Stimulated activated CD8-positive, alpha-beta memory T cell treated with anti-CD3 and anti-CD28 coated beads, Interleukin-7, amount 100 ng/mL, for 4 hours (primary cell): ENCODE data around the gene NHLRC4.

Source experiments
- DNase-seq, 2 donors: peaks; one replicate each; pipeline ENCODE4 v3.0.0-alpha.2; 2020; ENCODE audit warnings: low read depth in 2 of 2

NHLRC4 gene

DNA sequence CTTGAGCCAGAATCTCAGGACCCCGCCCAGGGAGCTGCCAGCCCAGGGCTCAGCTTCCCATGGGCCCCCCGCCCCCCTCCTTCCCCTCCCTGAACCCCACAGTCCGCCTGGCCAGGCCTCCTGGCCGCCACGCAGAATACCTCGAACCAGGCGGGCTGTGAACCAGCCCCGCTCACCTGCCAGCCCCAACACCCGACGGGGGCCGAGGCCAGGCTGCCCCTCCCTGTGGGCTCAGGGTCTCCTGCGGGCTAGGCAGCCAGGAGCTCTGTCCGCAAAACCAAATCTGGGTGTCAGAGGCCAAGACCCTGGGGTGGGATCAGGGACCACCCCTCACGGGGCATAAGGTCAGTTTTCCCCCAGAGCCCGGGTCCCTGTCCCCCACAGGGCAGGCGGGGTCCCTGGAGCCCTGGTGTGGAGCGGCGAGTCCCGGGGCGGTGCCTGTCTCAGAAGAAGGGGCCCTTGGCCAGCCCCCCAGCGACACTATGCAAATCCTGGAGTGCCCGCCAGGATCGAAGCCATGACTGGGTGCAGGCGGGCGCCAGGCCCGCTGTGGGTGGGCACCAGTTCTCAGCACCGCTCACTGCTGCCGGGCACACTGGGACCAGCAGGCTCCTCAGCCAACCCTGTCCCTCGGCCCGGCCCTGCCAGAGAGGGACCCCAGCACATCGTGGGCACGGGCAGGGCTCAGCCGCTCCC, 13.1 kb upstream of the NHLRC4 start:
- no peak for DNase-seq

DNA sequence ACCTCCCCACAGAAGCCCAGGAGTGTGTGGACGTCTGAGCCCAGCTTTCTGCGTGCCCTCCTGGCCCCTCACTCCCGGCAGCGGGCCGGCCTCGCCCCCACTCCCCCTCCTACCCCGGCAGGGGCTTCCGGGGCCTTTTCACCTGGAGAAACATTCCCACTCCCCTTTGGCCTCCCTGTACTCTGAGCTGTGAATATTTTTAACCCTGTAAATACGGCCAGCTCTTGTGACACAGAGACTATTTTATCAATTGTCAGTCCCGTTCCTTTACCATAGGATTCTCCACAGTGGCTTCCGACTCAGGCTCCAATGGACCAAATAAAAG, 12.5 kb upstream of the NHLRC4 start:
- no peak for DNase-seq

DNA sequence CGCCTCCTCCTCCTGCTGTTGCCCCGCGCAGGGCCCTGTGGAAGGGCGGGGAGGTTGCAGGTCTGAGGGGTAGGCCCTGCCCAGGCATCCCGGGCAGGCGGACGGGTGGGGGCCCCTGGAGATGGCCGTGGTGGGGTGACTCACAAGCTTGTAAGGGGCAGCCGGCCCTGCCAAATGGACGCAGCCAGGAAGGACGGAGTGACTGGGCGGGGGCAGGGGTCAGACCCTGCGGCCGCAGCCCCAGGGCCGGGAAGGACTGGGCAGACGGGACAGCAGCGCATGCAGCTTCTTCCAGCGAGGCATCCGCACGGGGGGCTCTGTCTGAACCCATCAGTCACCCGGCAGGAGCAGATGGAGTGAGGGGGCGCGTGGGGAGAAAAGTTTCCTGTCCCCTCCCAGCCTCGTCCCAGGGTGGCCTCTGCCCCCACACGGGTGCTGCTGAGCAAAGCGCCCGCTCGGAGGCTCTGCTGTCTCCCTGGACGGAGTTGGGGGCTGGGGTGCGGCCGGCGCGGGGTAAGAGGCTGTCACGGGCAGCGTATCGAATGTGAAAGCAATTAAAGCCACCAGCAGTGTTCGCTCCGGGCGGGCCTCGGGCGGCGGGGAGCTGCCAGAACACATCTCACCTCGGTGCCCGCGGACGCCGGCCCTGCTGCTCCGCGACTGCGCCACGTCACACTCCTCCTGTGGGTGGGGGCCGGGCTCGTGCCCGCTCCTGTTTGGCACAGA, 12.0 kb upstream of the NHLRC4 start:
- no peak for DNase-seq

DNA sequence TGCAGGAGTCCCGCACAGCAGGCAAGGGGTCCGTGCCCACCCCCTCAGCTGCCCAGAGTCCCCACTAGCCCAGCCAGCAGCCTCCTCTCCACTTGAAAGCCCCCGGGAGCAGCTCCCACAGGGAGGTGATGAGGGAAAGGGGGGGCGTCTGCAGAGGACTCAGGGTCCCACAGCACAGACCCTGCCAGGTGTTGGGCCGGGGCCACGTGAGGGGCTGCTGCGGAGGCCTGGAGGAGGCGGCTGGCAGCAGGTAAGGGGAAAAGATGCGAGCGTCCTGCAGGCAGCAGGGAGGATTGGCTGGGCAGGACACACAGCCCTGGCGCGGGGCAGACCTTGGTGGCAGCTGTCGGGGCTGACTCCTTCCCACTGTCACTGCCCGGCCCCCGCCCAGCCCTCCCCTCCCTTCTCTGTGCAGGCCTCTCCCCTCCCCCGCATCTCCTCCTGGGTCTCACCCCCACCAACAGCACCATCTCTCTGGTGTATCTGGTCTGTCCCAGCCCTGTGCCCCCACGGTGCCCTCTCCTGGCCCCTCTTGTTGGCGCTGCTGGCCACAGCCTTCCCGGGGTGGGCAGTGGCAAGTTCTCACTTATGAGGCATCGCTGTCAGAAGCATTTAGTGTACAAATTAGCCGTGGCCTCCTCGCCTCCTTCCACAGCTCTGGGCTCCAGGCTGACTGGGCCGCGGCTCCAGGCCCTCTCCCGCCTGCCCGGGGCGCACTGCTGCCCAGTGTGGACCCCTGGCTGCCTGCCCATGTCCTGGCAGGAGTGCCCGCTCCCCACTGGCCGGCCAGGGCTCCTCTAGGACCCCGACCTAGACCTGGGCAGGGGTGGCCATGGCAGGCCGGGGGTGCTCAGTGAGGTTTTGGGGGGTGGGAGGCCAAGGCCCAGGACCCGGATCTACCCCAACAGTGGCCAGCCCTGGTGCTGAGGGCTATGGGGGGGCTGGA, 11.0 kb upstream of the NHLRC4 start:
- no peak for DNase-seq

DNA sequence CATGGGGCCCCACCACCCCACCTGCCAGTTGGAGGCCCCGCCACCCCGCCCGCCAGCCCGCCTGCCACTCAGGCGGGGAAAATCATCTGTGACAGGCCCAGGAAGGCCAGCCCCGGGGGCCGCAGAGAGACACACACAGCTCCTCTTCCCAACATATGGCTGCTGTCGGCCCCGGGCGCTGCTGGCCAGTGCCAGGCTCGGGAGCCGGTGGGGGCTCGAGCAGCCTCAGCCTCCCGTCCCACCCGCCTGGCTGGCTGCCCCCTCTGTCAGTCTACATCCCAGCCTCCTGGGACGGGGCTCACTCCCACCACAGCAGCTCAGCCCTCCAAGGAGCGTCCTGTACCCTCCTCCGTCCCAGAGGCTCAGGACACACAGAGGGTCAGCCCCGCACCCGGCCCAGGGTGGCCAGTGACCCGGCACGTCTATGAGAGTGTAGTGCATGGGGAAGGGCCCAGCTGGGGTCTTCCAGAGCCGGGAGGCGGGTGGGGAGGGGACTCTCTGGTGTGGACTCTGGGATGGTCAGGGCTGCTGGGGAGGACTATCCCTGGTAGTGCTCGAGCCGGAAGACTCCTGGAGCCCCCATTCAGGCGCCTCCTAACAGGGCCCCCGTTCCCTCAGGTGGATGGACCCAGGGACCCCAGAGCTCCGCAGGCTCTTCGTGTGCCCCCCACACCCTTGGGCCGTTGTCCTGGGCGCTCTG, 10.2 kb upstream of the NHLRC4 start:
- DNase-seq = no peak

DNA sequence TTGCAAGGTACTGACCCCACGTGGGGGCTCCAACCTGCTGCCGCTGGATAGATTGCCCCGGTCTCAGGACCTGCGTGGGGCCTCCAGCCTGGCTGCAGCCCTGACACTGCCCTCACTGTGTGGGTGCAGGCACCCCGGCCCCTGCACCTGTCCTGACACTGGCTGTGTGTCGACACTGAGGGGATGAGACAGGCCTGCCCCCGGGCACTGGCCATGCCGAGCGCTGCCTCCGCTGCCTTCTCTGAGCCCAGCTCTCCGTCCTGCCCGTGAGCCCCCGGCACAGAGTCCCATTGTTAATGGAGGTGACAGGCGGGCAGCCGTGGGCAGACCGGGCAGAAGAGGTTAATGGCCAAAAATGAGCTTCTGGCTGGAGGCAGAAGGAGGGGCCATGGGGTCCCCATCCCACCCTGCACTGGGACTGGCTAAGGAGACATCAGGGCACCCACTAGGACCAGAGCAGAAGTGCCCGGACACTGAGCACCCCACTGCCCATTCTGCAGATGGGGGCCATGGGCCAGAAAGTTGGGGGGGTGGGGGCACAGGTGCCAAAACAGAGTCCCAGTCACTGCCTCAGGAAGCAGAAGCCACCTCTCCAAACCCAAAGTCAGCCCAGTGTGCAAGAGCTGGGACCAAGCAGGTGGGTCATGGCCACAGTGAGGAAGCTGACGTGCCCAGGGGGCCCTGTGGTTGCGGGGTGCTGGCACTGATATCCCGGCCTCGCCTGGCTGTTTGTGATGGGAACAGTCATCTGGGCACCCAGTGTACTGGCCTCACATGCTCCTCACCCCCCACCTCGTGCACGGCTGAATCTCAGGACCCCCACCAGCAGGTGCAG, 9.1 kb upstream of the NHLRC4 start:
- DNase-seq = no peak

DNA sequence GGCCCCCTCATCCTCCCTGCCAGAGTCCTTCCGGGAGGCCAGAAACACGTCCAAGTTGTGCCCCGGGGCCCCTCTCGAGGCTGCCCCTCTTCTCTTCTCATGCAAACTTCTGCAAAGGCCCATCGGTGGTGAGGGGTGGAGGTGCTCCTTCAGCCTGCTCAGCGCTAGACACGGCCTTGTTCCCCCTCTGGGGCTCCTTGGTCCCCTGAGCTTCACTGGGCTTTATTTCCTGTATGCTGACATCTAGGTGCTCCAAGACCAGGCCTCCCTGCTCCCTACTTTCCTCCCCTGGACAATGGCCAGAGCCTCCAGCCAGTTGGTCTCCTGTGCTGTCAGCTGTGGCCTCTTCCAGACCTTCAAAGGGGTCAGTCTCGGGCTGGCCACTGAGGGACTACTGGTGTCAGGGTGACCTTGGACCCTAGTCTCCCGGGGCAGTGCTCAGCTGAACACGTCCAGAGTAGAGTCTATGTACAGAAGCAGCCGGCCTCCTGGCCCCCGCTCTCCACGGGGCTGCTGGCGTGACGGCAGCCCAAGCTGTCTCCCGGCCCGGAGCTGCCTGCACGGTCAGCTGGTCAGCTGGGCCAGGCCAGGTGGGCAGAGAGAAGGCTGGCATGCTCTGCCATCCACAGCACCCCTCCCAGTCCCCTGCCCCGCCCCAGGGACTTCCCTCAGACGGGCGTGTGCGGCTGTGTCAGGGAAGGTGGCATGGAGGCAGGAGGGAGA, 8.3 kb upstream of the NHLRC4 start:
- no peak for DNase-seq

DNA sequence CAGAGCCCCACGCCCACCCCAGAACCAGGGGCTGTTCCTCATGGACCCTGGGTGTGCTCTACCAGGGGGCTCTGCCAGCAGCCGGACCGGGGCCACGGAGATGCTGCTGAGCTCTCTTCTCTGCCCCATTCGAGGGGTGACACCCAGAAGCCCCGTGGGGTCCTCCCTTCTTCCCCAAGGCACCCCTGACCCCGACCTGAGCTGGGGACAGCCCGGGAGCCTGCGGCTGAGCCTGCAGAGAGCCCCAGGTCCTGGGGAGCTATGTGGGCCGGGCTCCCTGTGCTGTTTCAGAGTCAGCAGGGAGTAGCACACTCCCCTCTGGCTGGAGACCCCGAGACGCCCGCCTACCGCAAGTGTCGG, 7.8 kb upstream of the NHLRC4 start:
- DNase-seq = no peak

DNA sequence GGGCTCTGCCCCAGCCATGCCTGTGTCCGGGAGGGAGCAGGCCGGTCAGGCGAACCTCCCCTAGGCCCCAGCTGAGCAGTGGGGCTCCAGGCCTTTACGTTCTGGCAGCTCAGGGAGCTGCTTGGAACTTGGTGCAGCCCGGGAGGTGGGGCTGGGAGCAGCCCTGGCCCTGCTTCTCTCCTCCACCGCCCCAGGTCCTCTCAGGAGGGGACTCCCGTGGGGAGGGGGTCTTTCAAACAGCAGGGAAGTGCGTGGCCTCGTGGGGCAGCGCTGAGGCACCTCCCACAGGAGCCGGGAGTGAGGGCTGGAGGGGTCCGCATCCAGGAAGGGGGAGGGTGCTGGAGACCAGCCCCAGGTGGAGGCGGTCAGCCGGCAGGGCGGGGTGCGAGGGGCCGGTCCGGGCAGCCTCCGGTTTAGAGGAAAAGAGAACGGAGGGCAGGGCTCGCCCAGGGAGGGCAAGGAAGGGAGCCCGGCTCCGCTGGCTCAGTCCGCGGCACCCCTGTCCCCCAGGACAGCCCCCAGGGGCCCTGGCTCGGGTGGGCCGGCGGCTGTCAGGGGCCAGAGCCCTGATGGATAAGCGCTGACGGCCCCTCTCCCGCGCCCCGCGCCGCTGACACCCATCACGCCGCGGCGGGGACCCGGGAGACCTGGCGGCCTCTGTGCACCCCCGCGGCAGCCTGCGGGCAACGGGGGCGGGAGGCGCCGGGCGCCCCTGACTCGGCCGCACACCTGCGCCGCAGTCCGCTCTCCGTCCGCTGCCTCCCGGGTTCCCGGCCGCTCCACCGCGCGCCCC, 7.2 kb upstream of the NHLRC4 start:
- DNase-seq = no peak

DNA sequence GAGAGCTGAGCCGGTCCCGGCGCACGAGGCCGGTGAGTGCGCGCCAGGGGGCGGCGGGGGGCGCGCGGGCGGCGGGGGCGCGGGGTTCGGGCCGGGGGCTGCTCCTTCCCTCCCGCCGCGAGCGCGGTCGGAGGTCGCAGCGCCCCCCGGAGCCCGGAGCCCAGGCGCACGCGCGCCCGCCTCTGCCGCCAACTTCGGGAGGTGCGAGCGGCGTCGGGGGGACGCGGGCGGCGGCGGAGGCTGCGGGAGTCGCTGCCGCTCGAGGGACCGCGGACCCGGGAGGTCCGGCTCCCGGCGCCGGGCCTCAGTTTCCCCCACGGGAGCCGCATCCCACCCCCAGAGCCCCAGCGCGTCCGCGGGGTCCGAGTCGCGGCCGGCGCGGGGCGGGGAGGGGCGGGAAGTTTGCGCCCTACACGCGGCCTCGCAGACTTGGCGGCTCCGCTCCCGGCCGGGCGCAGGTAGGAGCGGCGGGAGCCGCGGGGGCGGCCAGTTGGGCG, 6.6 kb upstream of the NHLRC4 start, which contains the start of gene PRR35:
TSS of gene PRR35 (plus strand) at position 191 of the 497 bp plus-strand sequence. CDS start 2,901 bp downstream, outside the sequence.
- DNase-seq = no peak

DNA sequence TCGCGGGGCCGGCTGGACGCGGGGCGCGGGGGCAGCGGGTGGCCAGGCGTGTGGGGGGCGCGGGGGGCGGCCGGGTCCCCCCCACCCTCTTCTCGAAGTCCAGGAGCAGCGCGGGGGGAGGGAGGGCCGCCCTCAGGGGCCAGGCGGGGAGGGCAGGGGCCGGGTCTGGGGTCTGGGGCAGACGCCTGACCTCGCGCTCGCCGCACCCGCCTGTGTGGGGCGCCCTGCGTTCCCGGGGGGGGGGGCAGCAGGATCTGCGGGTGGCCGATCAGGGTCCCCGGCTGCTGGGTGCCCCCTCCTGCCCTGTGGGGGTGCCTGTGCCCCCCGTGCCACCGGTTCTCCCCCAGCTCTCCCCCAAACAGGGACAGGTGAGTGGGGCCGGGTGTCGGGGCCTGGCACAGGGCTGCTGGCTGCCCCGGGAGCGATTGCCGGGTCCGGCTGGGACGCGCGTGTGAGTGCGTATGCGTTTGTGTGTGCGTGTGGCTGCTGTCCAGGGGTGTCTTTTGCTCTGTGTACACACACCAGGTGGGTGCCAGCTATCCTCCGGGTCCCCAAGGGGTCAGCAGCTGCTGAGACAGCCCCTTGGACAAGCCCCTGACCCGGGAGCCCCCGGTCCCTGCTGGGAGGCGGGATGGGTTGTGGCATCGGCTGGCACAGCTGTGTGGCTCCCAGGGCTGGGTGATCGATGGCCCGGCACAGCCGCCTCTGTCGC, 5.9 kb upstream of the NHLRC4 start:
- DNase-seq = no peak

DNA sequence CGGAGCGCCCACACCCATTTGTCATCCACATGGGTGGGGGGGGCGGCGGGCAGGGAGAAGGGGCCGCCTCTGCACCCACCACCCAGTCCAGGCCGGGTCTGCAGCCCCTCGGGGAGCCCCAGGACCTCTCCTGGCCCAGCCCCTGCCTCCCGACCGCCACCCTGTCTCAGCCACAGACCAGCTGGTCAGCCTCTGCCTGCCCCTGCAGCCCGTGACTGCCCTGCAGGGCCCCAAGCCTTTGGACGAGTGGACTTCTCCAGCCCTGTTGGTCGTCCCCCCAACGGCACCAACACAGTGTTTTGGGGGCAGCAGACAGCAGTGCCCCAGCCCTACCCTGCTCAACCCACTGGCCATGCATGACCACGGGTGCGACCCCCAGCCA, 5.4 kb upstream of the NHLRC4 start:
- DNase-seq = no peak

DNA sequence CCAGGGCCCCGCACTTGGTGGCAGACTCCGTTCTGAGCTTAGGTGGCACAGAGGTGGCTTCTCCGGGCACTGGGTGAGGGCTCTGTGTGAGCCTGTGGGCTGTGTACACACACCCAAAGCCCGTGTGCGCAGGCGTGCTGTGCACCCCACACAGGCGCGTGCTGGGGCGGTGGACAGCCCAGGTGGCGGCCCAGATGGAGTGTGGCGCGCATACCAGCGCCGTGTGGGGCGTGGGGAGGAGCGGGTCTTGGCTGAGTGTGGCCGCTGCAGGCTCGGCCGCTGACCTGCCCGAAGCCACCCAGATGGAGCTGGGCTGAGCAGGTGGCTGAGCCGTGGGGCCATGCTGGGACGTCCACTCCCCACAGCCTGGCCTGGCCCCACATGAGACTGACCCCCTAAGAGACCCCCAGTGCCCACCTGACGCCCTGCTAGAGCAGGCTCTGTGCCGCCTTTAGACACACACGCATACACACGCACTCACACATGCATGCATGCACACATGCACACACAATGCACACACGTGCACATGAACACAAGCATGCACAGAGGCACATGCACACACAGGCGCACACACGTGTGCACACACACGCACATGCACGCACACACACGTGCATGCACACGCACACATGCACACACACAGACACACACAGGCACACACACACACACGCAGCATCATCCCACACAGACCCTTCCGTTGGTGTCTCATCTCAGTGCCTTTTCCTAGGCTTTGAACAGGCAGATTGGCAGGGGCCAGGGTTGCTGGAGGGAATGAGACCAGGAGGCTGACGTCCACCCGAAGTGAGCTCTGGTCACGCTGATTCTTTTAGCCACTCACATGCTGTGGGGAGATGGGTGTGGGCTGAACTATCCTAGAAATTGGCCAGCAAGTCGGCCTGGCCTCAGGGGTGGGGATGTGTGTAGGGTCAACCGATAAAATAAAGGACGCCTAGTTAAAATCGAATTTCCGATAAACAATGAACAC, 4.6 kb upstream of the NHLRC4 start:
- DNase-seq = no peak

DNA sequence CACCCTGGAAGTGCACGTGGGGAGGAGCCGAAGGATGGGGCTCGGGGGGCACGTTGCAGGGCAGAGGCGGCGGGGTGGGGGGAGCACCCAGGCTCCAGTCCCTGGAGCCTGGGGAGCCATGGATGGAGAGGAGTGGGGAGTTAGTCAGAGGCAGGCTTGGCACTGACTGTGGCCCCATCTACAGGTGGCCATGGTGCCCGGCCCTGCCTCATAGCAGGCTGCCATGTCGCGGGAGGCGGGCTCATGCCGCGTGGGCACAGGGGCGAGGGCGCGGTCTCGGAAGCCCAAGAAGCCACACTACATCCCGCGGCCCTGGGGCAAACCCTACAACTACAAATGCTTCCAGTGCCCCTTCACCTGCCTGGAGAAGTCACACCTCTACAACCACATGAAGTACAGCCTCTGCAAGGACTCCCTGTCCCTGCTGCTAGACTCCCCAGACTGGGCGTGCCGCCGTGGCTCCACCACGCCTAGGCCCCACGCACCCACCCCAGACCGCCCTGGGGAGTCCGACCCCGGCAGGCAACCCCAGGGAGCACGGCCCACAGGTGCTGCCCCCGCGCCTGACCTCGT, 3.6 kb upstream of the NHLRC4 start:
- no peak for DNase-seq

DNA sequence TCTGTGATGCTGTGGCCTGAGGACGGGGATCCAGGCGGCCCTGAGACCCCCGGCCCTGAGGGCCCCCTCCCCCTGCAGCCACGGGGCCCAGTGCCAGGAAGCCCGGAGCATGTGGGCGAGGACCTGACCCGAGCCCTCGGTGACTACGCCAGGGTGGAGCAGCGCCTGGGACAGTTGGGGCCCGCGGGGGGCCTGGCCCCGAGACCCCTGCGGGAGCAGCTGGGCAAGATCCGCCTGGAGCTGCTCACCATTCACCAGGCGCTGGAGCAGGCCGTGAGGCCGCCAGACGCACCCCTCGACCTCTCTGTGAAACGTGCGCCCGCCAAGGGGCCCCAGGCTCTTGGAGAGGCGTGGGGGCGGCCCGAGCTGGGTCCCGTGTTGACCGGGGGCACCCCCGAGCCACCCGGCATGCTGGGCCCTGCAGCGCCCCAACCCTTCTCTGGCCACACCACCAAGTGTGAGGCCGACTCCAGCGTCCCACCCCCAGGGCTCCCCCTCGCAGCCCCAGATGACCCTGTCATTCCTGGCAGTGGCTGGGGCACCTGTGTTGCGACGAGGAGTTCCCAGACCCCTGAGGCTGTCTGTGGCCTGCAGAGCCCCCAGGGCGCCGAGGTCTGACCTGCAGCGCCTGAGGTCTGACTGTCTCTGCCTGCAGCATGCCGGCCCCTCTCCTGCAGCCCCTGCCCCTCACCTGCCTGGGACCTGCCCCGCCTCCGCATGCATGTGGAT, 2.0 kb upstream of the NHLRC4 start:
- DNase-seq = no peak
